OCI-LY1 (cell line): ENCODE data around the gene TGM4.

Experiments
- H2AFZ ChIP-seq: fragments of 200-600 bp; sonication (generic), shearing (Covaris generic); 2 replicates; pipeline ENCODE4 v1.6.0; 2014; ENCODE audit warnings: antibody characterized with exemption, mild to moderate bottlenecking, low read length
- H3F3A ChIP-seq: fragments of 200-600 bp; sonication (generic), shearing (Covaris generic); 2 replicates; pipeline ENCODE4 v1.6.0; 2014; ENCODE audit warnings: mild to moderate bottlenecking, antibody characterized with exemption, low read length, moderate library complexity; ENCODE audit not compliant: insufficient read depth
- H3K27ac ChIP-seq: fragments of 200-600 bp; sonication (generic); 2 replicates; pipeline ENCODE4 v1.5.1; 2014; ENCODE audit warnings: low read length, mixed run types, mild to moderate bottlenecking, low read depth; ENCODE audit not compliant: poor library complexity, severe bottlenecking
- H3K27me3 ChIP-seq: fragments of 200-600 bp; sonication (generic); 2 replicates; pipeline ENCODE4 v1.6.0; 2014; ENCODE audit warnings: antibody characterized with exemption, mild to moderate bottlenecking, low read length, moderate library complexity; ENCODE audit not compliant: insufficient read depth
- H3K36me3 ChIP-seq: fragments of 200-600 bp; sonication (generic); 2 replicates; pipeline ENCODE4 v1.6.1; 2014; ENCODE audit warnings: mild to moderate bottlenecking, antibody characterized with exemption, low read length, moderate library complexity, mixed read lengths; ENCODE audit not compliant: insufficient read depth
- H3K4me1 ChIP-seq: fragments of 200-600 bp; sonication (generic); 2 replicates; pipeline ENCODE4 v1.5.1; 2014; ENCODE audit warnings: mild to moderate bottlenecking, low read length, moderate library complexity; ENCODE audit not compliant: insufficient read depth, severe bottlenecking
- H3K4me2 ChIP-seq: fragments of 200-600 bp; sonication (generic), shearing (Covaris generic); 2 replicates; pipeline ENCODE4 v1.6.1; 2014; ENCODE audit warnings: low read length
- H3K4me3 ChIP-seq: fragments of 200-600 bp; sonication (generic); 2 replicates; pipeline ENCODE4 v1.5.1; 2014; ENCODE audit warnings: low read length, low read depth, mild to moderate bottlenecking, mixed read lengths; ENCODE audit not compliant: poor library complexity, severe bottlenecking
- H3K79me2 ChIP-seq: fragments of 200-600 bp; shearing (Covaris generic); 2 replicates; pipeline ENCODE4 v1.6.1; 2016; ENCODE audit warnings: mixed run types, low read length, mixed read lengths; ENCODE audit not compliant: insufficient read depth
- H3K9ac ChIP-seq: fragments of 200-600 bp; sonication (generic), shearing (Covaris generic); 2 replicates; pipeline ENCODE4 v1.6.1; 2014; ENCODE audit warnings: mild to moderate bottlenecking, low read length, mixed read lengths
- H3K9me2 ChIP-seq: fragments of 200-600 bp; sonication (generic), shearing (Covaris generic); 2 replicates; pipeline ENCODE4 v1.6.1; 2014; ENCODE audit warnings: low read depth, mild to moderate bottlenecking, low read length, mixed read lengths
- H3K9me3 ChIP-seq: fragments of 200-600 bp; shearing (Covaris generic); 2 replicates; pipeline ENCODE4 v1.6.1; 2014; ENCODE audit warnings: low read length, mixed read lengths
- H4K20me1 ChIP-seq: fragments of 200-600 bp; sonication (generic), shearing (Covaris generic); 2 replicates; pipeline ENCODE4 v1.6.0; 2016; ENCODE audit warnings: mild to moderate bottlenecking, low read length; ENCODE audit not compliant: insufficient read depth
- CTCF ChIP-seq: fragments of 200-600 bp; sonication (generic), shearing (Covaris generic); IDR thresholded peaks from 2 replicates; pipeline ENCODE4 v1.5.1; 2017; ENCODE audit warnings: mild to moderate bottlenecking, antibody characterized with exemption, low read length, moderate library complexity, mixed read lengths
- EZH2 ChIP-seq: fragments of 200-600 bp; sonication (generic), shearing (Covaris generic); IDR thresholded peaks from 2 replicates; pipeline ENCODE4 v1.8.0; 2017; ENCODE audit warnings: borderline replicate concordance, mixed run types, mild to moderate bottlenecking, antibody characterized with exemption, low read length, moderate library complexity, mixed read lengths

The TGM4 gene

GRCh38 chr3:44883999-44884431 is 9.6 kb downstream of the TGM4 start:
- Histone ChIP-seq H3K27me3 (0 out of 2 replicates have a peak, but pooled peaks cover 4% of the 10 kb centered on the region), H3K27ac (no peak overlapping the region), H3K36me3 (no peaks in the 10 kb centered on the region), H2AFZ (no peak overlapping the region), H3K4me2 (no peak overlapping the region), H3K4me1 (no peaks in the 10 kb centered on the region), H3K9ac (no peak overlapping the region), H4K20me1 (no peaks in the 10 kb centered on the region), H3K79me2 (no peaks in the 10 kb centered on the region), H3K9me2 (no peaks in the 10 kb centered on the region), H3K9me3 (no peaks in the 10 kb centered on the region), H3K4me3 (no peak overlapping the region), H3F3A (no peaks in the 10 kb centered on the region)
- no peak for TF ChIP-seq EZH2
- TF ChIP-seq CTCF: no peak

GRCh38 chr3:44885618-44886017 is 11.2 kb downstream of the TGM4 start:
- Histone ChIP-seq H3K27me3 (0 out of 2 replicates have a peak, but pooled peaks cover 4% of the 10 kb centered on the region), H3K36me3 (no peaks in the 10 kb centered on the region), H2AFZ (no peak overlapping the region), H3K9ac (no peak overlapping the region), H3K9me3 (no peaks in the 10 kb centered on the region), H3K4me3 (no peak overlapping the region), H3K27ac (no peak overlapping the region), H4K20me1 (no peaks in the 10 kb centered on the region), H3K4me2 (no peak overlapping the region), H3K4me1 (no peaks in the 10 kb centered on the region), H3F3A (no peaks in the 10 kb centered on the region), H3K9me2 (no peaks in the 10 kb centered on the region), H3K79me2 (no peaks in the 10 kb centered on the region)
- TF ChIP-seq CTCF: no peak
- no peak for TF ChIP-seq EZH2

GRCh38 chr3:44886561-44886960 is 12.2 kb downstream of the TGM4 start:
- no peak overlapping the region for H3K9ac ChIP-seq
- H3K4me3 ChIP-seq: no peak overlapping the region
- H3K9me3 ChIP-seq: no peaks in the 10 kb centered on the region
- TF ChIP-seq CTCF: no peak
- TF ChIP-seq EZH2: no peak
- 0 out of 2 replicates have a peak, but pooled peaks cover 4% of the 10 kb centered on the region for H3K27me3 ChIP-seq
- H3F3A ChIP-seq: no peaks in the 10 kb centered on the region
- no peak overlapping the region for H3K27ac ChIP-seq
- no peaks in the 10 kb centered on the region for H3K9me2 ChIP-seq
- H3K4me2 ChIP-seq: no peak overlapping the region
- no peaks in the 10 kb centered on the region for H3K79me2 ChIP-seq
- no peaks in the 10 kb centered on the region for H3K4me1 ChIP-seq
- H4K20me1 ChIP-seq: no peaks in the 10 kb centered on the region
- no peaks in the 10 kb centered on the region for H3K36me3 ChIP-seq
- H2AFZ ChIP-seq: no peak overlapping the region
